ENCODE measurements around the gene GPN1.

DNA sequence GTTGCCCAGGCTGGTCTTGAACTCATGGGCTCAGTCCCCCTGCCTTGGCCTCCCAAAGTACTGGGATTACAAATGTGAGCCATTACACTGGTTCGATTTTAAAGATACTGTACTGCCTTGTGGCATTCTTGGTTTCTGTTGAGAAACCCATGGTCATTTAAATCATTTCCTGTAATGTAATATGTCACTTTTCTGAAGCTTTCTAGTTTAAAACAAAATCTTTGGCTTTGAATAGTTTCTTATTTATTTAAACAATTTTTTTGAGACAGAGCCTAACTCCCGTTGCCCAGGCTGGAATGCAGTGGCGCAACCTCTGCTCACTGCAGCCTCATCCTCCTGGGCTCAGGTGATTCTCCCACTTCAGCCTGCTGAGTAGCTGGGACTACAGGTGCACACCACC is 37.1 kb upstream of the GPN1 start:
- TF ChIP-seq POLR2AphosphoS5 (IDR thresholded peaks at IDR 0.05; ENCODE audit: low read depth, low read length): no peak
- TF ChIP-seq, protein P1, sequence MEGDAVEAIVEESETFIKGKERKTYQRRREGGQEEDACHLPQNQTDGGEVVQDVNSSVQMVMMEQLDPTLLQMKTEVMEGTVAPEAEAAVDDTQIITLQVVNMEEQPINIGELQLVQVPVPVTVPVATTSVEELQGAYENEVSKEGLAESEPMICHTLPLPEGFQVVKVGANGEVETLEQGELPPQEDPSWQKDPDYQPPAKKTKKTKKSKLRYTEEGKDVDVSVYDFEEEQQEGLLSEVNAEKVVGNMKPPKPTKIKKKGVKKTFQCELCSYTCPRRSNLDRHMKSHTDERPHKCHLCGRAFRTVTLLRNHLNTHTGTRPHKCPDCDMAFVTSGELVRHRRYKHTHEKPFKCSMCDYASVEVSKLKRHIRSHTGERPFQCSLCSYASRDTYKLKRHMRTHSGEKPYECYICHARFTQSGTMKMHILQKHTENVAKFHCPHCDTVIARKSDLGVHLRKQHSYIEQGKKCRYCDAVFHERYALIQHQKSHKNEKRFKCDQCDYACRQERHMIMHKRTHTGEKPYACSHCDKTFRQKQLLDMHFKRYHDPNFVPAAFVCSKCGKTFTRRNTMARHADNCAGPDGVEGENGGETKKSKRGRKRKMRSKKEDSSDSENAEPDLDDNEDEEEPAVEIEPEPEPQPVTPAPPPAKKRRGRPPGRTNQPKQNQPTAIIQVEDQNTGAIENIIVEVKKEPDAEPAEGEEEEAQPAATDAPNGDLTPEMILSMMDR (IDR thresholded peaks at IDR 0.05; ENCODE audit: control extremely low read depth in 1 of 3, insufficient read depth in 1 of 3, low read depth in 1 of 3, low read length in 3 of 3): no peak
- TF ChIP-seq EZH2 (IDR thresholded peaks at IDR 0.05; ENCODE audit: low read depth, low read length, severe bottlenecking): no peak
- TF ChIP-seq RAD21 (IDR thresholded peaks at IDR 0.05 in 1 of 2, conservative IDR thresholded peaks at IDR 0.05 in 1 of 2; ENCODE audit: low read depth in 2 of 2, low read length in 2 of 2): no peak
- TF ChIP-seq POLR2A (IDR thresholded peaks at IDR 0.05; ENCODE audit: control extremely low read depth in 1 of 2, low read depth in 2 of 2, low read length in 2 of 2): no peak
- no peak for TF ChIP-seq SIX5 (IDR thresholded peaks at IDR 0.05; ENCODE audit: low read depth, low read length)
- TF ChIP-seq BCL11A (IDR thresholded peaks at IDR 0.05; ENCODE audit: low read depth in 2 of 2, low read length in 2 of 2): no peak
- TF ChIP-seq HDAC2 (IDR thresholded peaks at IDR 0.05; ENCODE audit: borderline replicate concordance in 1 of 2, low read depth in 2 of 2, low read length in 2 of 2): no peak
- TF ChIP-seq GABPA (IDR thresholded peaks at IDR 0.05; ENCODE audit: borderline replicate concordance, insufficient read depth, low read length): no peak
- TF ChIP-seq BRCA1 (IDR thresholded peaks at IDR 0.05; ENCODE audit: low read depth, low read length): no peak
- no peak for TF ChIP-seq YY1 (IDR thresholded peaks at IDR 0.05; ENCODE audit: low read depth, low read length)
